Astrocyte (in vitro differentiated cells and primary cell): Measurements from ENCODE around the gene MRGPRF.

Experiments used
- CTCF ChIP-seq: IDR thresholded peaks from 2 replicates; pipeline ENCODE4 v1.5.1; 2011; ENCODE audit warnings: low read depth, mild to moderate bottlenecking, inconsistent platforms, low read length, moderate library complexity; ENCODE audit not compliant: insufficient read depth
- EZH2 ChIP-seq: IDR thresholded peaks from 2 replicates; pipeline ENCODE4 v1.6.1; 2012; ENCODE audit warnings: mild to moderate bottlenecking, low read length, inconsistent platforms; ENCODE audit not compliant: insufficient read depth

- TF ChIP-seq CTCF (no peak), EZH2 (no peak)
These were observed 37.7 kb upstream of the MRGPRF start for GRCh38 chr11:69050592-69051380.
